Activated CD4-positive, alpha-beta T cell treated with anti-CD3 and anti-CD28 coated beads, Interleukin-2, amount 10 ng/mL, durations not matched to agents 7 days and 5 days (primary cell): ENCODE measurements around the gene PPP2R3B. TPM values are rescaled to one million over a fixed set of nuclear protein-coding genes. Genes with fewer than 3 reads are reported as not detected.
A peak's percentile ranks its signal among the peaks of the same experiment; 100 is the strongest.

Experiments used
- CTCF ChIA-PET: fragments of 350-600 bp; sonication (Branson Sonifier 250); formaldehyde crosslinking; loops from one replicate; lab custom pipeline; 2021; ENCODE audit warnings: antibody characterized with exemption; lab: Charles Lee
- POLR2A ChIA-PET: fragments of 350-600 bp; sonication (Branson Sonifier 250); formaldehyde crosslinking; loops from one replicate; lab custom pipeline; 2021; ENCODE audit warnings: antibody characterized with exemption; lab: Charles Lee
- DNase-seq: peaks from one replicate; pipeline ENCODE4 v3.0.0-alpha.2; 2020
- H3K27ac Mint-ChIP-seq: one replicate; pipeline ENCODE4 v1.8.0; 2021; ENCODE audit warnings: mild to moderate bottlenecking, moderate library complexity, mixed read lengths
- H3K27me3 Mint-ChIP-seq: one replicate; pipeline ENCODE4 v1.8.0; 2021; ENCODE audit warnings: mixed read lengths
- H3K36me3 Mint-ChIP-seq: one replicate; pipeline ENCODE4 v1.8.0; 2021; ENCODE audit warnings: low read depth, mixed read lengths
- H3K4me1 Mint-ChIP-seq: one replicate; pipeline ENCODE4 v1.8.0; 2021; ENCODE audit warnings: mixed read lengths
- H3K4me3 Mint-ChIP-seq: one replicate; pipeline ENCODE4 v1.8.0; 2021; ENCODE audit warnings: mild to moderate bottlenecking, moderate library complexity, mixed read lengths
- H3K9me3 Mint-ChIP-seq: one replicate; pipeline ENCODE4 v1.8.0; 2021; ENCODE audit warnings: mixed read lengths
- total RNA-seq, 2 experiments: library from RNA; stranded (reverse); gene quantifications; one replicate each; pipeline ENCODE4 v1.2.3, GENCODE V29; 2021

PPP2R3B gene
- total RNA-seq, 2 experiments from 2014 or later = 30.6 to 33.8 TPM

DNA sequence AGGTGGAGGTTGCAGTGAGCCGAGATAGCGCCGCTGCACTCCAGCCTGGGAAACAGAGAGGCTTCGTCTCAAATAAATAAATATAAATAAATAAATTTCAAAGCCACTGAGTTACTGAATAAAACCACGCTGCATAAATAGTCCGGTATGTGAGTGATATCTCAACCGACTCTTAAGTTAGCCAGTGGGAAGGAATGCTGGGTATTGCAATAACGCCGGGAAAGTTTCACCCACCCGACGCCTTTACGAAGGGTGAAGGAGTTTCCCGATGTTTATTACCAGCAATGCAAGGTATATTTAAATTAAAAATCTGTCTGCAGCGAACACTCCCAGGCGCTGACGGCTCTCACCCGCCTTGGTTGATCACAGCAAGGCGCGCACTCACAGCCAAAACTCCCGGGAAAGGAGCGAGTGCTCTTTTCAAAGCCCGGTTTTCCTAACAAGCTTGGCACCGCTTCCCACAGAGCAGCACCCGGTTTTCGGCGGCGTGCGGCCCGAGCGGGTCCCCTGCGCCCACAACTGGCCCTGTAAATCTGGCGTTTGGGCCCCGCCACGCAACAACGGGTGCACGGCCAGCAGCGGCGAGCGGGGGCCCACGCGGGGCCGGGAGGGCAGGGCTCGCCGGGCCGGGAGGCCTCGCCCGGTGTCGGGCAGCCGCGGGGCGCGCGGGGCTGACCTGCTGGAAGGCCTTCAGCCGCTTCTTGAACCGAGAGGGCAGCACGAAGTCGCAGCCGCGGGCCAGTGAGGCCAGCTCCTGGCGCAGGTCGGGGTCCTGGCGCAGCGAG is 13.7 kb downstream of the PPP2R3B start:
- Mint-ChIP-seq H3K4me3 (peak overlapping the region; percentile 49), H3K36me3 (peaks cover 7% of the 10 kb centered on the region), H3K9me3 (no peaks in the 10 kb centered on the region), H3K27ac (no peak overlapping the region), H3K4me1 (peaks cover 24% of the 10 kb centered on the region), H3K27me3 (peaks cover 36% of the 10 kb centered on the region)
- CTCF ChIA-PET = no interaction called here
- POLR2A ChIA-PET = no interaction called here
- DNase-seq = no peak

DNA sequence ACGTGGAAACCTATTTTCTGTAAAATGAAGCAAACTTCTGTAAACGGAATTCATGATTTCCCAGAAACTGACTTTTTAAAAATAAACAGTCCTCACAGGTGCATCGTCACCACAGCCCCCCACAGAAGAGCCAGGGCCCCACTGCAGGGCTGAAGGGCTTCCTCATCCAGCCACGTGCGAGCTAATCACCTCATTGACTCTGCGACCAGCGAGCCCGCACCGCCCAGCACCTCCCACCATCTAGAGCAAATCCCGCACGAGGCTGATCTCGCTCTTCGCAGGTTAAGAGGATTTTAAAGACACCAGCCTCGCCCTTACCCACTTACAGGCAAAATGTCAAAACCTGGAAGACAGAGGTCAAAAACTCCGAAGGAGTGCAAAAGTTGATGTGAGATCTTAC is 14.8 kb downstream of the PPP2R3B start:
- Mint-ChIP-seq H3K36me3 (peaks cover 7% of the 10 kb centered on the region), H3K27ac (no peak overlapping the region), H3K27me3 (peaks cover 36% of the 10 kb centered on the region), H3K4me3 (no peak overlapping the region), H3K9me3 (no peaks in the 10 kb centered on the region), H3K4me1 (peaks cover 23% of the 10 kb centered on the region)
- DNase-seq = no peak
- POLR2A ChIA-PET = no interaction called here
- CTCF ChIA-PET = no interaction called here

DNA sequence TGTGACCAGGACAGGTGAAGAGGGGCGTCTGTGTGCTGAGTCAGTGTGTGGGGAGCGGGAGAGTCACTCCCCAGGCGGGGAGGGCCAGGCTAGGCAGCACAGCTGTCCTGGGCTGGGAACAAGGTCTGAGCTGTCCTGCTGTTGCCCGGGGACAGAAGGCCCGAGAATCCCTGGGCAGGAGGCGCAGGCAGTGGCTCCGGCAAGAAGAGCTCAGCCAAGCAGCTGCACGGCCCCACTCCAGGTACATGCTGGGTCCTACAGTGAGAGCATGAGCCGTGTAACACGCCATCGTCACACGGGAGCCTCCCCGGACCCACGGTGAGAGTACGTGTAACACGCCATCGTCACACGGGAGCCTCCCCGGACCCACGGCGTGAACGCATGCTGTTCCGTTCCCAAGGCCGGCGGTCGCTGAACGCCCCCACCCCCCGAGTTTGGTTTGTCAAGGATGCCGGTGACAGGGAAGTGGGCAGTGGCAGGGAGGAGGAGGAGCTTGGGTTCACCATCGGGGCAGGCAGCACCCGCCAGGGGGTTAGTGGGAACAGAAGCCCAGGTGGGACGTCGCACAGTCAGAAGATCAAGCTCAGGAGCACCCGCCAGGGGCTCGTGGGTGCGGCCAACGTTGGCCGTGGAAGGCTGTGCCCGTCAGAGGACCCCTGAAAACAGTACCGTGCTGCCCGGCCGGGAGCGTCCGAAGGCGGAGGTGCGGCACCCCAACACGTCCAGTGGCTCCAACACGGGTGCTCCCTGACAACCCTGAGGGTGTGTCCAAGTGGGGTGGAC is 15.6 kb downstream of the PPP2R3B start:
- ChIA-PET POLR2A (no interaction called here), CTCF (no interaction called here)
- H3K9me3 Mint-ChIP-seq = no peaks in the 10 kb centered on the region
- peaks cover 36% of the 10 kb centered on the region for H3K27me3 Mint-ChIP-seq
- H3K27ac Mint-ChIP-seq = no peak overlapping the region
- peaks cover 23% of the 10 kb centered on the region for H3K4me1 Mint-ChIP-seq
- DNase-seq = no peak
- H3K4me3 Mint-ChIP-seq = no peak overlapping the region
- peaks cover 7% of the 10 kb centered on the region for H3K36me3 Mint-ChIP-seq

DNA sequence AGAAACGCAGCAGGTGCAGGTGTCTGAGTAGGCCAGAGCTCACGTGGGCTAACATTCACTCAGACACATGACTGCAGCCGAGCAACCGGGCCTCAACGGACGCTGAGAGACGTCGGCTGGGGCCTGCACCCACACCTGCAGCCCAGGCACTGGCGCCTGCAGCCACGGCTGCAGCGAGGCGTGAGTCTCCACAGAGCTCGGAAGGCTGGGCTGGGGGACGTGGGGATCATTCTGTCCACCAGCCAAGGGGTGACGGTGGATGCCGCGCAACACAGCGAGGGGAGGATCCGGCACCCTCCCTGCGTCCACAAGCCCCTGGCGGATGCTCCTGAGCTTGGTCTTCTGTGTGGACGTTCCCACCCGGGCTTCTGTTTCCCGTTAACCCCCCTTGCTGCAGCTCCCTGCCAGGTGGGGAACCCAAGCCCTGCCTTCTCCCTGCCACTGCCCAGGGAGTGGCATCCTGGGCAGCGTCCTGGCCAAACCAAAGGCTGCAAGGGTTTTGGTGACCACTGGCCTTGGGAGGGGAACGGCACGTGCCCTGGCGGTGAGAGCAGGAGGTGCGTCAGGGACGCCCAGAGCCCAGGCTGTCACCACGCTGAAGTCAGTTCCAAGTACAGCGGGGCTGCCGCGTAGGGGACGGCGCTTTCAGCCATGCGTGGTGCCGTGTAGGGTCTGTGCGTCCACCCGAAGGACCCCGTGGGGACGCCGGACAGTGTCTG is 16.3 kb downstream of the PPP2R3B start:
- H3K9me3 Mint-ChIP-seq = no peaks in the 10 kb centered on the region
- peaks cover 7% of the 10 kb centered on the region for H3K36me3 Mint-ChIP-seq
- no peak overlapping the region for H3K4me3 Mint-ChIP-seq
- peaks cover 20% of the 10 kb centered on the region for H3K4me1 Mint-ChIP-seq
- no peak for DNase-seq
- CTCF ChIA-PET = no interaction called here
- POLR2A ChIA-PET = no interaction called here
- H3K27ac Mint-ChIP-seq = no peak overlapping the region
- peaks cover 32% of the 10 kb centered on the region for H3K27me3 Mint-ChIP-seq

DNA sequence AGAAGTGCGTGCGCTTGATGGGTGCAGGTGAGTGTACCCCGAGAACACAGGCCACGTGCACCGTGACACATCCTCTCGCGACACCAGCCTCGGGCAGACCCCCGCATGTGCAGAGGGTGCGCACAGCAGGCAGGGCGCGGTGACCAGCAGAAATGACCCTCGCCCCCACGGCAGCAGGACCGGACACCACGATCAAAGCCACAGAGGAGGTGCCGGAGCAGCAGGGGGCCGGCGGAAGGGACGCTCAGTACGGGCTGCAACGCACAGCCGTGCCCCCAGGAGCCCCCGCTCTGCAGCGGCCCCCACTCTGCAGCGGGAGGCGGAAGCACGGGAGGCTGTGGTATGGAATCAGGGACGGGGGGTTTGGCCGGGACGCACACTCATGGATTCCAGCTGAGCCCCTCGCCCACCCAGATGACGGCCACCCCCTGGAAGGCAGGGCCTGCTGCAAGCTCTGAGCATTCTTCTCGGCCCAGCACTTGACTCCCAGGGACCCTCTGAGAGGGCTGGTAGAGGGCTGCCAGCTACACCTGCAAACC is 17.1 kb downstream of the PPP2R3B start:
- H3K27ac Mint-ChIP-seq = no peak overlapping the region
- no peak overlapping the region for H3K4me3 Mint-ChIP-seq
- no peaks in the 10 kb centered on the region for H3K9me3 Mint-ChIP-seq
- peaks cover 13% of the 10 kb centered on the region for H3K4me1 Mint-ChIP-seq
- peaks cover 4% of the 10 kb centered on the region for H3K36me3 Mint-ChIP-seq
- ChIA-PET CTCF (no interaction called here), POLR2A (no interaction called here)
- no peak for DNase-seq
- H3K27me3 Mint-ChIP-seq = peaks cover 24% of the 10 kb centered on the region

DNA sequence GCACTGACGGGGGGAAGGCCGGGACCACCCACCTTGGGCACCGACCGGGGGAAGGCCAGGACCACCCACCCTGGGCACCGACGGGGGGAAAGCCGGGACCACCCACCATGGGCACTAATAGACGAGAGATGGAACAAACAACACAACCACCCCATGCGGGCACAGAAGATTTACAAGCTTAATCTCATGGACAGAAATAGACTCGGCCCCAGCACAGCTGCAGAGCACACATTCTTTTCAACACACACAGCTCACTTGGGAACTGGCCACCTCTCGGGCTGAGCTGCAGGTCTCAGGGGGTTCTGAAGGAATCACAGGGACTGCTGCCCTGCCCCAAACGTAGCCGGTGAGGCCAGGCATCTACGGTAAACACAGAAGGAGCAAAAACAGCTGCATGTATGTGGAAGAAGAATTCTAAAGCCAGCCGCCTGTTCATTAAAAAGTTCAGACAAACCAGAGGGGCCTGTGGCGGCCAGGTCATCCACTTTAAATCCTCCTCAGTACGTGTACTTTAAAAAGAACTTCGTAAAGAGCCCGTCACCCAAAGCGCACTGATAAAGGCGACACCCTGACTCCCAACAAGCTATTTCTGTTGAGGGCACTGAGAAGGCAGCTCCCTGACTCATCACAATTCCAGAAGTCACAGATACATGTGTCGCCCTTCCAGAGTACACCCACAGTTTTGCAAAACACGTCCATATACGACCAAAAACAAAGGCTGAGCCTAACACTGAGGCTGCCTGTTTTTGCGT is 17.7 kb downstream of the PPP2R3B start:
- no peak overlapping the region for H3K27ac Mint-ChIP-seq
- no peaks in the 10 kb centered on the region for H3K9me3 Mint-ChIP-seq
- DNase-seq = no peak
- peaks cover 21% of the 10 kb centered on the region for H3K27me3 Mint-ChIP-seq
- CTCF ChIA-PET = no interaction called here
- H3K4me1 Mint-ChIP-seq = peaks cover 7% of the 10 kb centered on the region
- peaks cover 4% of the 10 kb centered on the region for H3K36me3 Mint-ChIP-seq
- H3K4me3 Mint-ChIP-seq = no peak overlapping the region
- POLR2A ChIA-PET = no interaction called here

DNA sequence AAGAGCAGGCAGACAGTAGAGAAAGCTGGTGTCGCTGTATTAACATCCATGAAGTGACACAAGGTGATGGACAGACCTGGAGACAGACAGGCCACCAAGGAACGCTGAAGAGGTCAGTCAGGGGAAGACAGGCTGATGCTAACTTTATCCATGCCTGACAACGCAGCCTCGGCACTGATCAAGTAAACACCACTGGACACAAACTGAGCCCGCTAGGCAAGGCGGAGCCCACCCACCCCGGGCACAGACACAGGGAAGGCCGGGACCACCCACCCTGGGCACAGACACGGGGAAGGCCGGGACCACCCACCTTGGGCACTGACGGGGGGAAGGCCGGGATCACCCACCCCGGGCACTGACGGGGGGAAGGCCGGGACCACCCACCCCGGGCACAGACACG is 18.8 kb downstream of the PPP2R3B start:
- H3K4me3 Mint-ChIP-seq = no peak overlapping the region
- H3K27me3 Mint-ChIP-seq = peaks cover 15% of the 10 kb centered on the region
- peaks cover 11% of the 10 kb centered on the region for H3K36me3 Mint-ChIP-seq

DNA sequence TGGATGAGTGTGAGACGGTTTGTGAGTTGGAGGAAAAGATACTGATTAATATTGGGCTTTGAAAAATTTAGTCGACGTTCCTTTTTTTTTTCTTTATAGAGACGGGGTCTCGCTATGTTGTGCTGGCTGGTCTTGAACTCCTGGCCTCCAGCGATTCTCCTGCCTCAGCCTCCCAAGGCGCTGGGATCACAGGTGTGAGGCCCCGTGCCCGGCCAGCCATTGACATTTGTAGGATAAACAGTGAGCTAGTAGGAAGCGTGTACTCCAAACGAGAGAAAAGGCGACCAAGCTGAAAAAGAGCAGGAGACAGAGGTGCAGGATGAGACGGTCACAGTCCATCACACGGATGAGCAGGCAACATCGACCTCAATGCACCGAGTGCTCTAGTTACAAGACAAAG is 19.4 kb downstream of the PPP2R3B start:
- no peak for DNase-seq
- Mint-ChIP-seq H3K27ac (no peak overlapping the region), H3K4me1 (peaks cover 5% of the 10 kb centered on the region), H3K36me3 (peaks cover 11% of the 10 kb centered on the region), H3K27me3 (peaks cover 12% of the 10 kb centered on the region), H3K9me3 (peaks cover 10% of the 10 kb centered on the region), H3K4me3 (no peak overlapping the region)
- ChIA-PET POLR2A (no interaction called here), CTCF (no interaction called here)

More for the DNA sequence above, 18.8 kb downstream of the PPP2R3B start:
- DNase-seq = no peak
- Mint-ChIP-seq H3K4me1 (peaks cover 6% of the 10 kb centered on the region), H3K27ac (no peak overlapping the region), H3K9me3 (peaks cover 9% of the 10 kb centered on the region)
- CTCF ChIA-PET = no interaction called here
- POLR2A ChIA-PET = no interaction called here

DNA sequence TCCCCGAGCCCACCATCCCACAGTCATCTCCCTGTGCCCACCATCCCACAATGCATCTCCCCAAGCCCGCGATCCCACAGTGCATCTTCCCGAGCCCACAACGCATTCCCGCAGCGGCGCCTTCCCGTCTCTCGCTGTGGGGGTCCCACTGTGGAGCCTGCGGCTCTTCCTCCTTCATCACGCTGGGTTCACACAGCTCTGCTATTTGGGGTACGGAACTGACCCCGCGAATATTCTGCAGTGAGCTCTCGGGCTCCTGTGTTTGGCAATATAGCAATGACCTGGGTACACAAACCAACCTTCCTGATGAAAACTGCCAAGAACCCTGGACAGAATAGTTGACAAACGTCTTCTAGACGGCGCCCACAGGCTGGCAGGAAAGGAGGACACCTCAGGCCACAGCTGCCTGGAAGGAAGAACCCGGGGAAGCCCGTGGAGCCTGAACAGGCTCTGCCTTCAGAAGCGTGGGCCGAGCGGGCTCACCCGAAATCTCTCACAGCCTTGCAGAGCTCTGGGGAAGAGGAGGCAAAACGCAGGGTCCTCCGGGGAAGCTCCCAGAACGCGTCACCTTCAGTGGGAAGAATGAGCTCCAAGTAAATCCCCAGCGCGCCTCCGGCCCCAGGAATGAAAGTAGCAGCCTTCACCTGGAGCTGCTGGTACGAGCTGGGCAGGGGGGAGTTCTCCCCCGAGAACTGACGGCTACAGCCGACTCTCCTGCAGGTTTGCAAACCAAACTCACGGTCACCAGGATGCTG is 22.9 kb downstream of the PPP2R3B start:
- peaks cover 40% of the 10 kb centered on the region for H3K36me3 Mint-ChIP-seq
- H3K9me3 Mint-ChIP-seq = peaks cover 30% of the 10 kb centered on the region
- no peak for DNase-seq
- no peak overlapping the region for H3K27ac Mint-ChIP-seq
- H3K27me3 Mint-ChIP-seq = no peaks in the 10 kb centered on the region
- ChIA-PET CTCF (no interaction called here), POLR2A (no interaction called here)
- no peaks in the 10 kb centered on the region for H3K4me1 Mint-ChIP-seq
- H3K4me3 Mint-ChIP-seq = no peak overlapping the region

DNA sequence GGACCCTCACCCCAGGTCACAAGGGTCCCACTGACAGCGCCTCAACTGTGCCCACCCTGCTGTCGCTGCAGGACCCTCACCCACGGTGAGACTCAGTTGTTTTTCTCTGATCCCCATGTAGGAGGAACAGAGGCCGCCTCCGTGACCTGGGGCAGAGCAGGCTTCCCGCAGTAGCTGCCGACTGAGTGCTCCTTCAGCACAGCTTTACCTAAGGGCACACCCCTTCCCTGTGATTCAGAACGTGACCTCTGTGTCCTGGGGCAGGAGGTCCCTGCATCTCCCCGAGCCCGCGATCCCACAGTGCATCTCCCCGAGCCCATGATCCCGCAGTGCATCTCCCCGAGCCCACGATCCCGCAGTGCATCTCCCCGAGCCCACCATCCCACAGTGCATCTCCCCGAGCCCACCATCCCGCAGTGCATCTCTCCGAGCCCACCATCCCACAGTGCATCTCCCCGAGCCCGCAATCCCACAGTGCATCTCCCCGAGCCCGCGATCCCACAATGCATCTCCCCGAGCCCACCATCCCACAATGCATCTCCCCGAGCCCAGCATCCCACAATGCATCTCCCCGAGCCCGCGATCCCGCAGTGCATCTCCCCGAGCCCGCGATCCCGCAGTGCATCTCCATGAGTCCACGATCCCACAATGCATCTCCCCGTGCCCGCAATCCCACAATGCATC is 23.6 kb downstream of the PPP2R3B start:
- no peak overlapping the region for H3K27ac Mint-ChIP-seq
- POLR2A ChIA-PET = no interaction called here
- no peaks in the 10 kb centered on the region for H3K27me3 Mint-ChIP-seq
- peaks cover 30% of the 10 kb centered on the region for H3K9me3 Mint-ChIP-seq
- DNase-seq = no peak
- H3K36me3 Mint-ChIP-seq = peaks cover 43% of the 10 kb centered on the region
- no peak overlapping the region for H3K4me3 Mint-ChIP-seq
- CTCF ChIA-PET = no interaction called here
- H3K4me1 Mint-ChIP-seq = no peaks in the 10 kb centered on the region

DNA sequence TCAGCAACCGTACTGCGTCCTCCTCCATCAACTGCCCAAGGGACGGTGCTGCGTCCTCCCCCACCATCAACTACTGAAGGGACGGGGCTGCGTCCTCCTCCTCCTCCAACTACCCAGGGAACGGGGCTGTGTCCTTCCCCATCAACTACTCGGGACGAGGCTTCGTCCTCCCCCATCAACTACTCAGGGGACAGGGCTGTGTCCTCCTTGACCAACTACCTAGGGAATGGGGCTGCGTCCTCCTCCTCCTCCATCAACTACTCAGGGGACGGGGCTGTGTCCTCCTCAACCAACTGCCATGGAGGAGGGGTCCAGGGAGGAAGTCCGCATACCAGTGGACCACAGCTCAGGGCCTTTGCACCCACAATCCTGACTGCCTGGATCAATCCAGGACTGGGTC is 24.4 kb downstream of the PPP2R3B start:
- peaks cover 50% of the 10 kb centered on the region for H3K36me3 Mint-ChIP-seq
- no peak for DNase-seq
- ChIA-PET POLR2A (no interaction called here), CTCF (no interaction called here)
- no peak overlapping the region for H3K4me3 Mint-ChIP-seq
- H3K27me3 Mint-ChIP-seq = no peaks in the 10 kb centered on the region
- H3K9me3 Mint-ChIP-seq = peaks cover 34% of the 10 kb centered on the region
- H3K4me1 Mint-ChIP-seq = peaks cover 7% of the 10 kb centered on the region
- no peak overlapping the region for H3K27ac Mint-ChIP-seq
